ENCODE measurements around the gene ZFX.

ZFX gene

GRCh38 chrX:24166078-24166477 lies 16.5 kb downstream of the ZFX start:
- TF ChIP-seq, protein P1, sequence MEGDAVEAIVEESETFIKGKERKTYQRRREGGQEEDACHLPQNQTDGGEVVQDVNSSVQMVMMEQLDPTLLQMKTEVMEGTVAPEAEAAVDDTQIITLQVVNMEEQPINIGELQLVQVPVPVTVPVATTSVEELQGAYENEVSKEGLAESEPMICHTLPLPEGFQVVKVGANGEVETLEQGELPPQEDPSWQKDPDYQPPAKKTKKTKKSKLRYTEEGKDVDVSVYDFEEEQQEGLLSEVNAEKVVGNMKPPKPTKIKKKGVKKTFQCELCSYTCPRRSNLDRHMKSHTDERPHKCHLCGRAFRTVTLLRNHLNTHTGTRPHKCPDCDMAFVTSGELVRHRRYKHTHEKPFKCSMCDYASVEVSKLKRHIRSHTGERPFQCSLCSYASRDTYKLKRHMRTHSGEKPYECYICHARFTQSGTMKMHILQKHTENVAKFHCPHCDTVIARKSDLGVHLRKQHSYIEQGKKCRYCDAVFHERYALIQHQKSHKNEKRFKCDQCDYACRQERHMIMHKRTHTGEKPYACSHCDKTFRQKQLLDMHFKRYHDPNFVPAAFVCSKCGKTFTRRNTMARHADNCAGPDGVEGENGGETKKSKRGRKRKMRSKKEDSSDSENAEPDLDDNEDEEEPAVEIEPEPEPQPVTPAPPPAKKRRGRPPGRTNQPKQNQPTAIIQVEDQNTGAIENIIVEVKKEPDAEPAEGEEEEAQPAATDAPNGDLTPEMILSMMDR (IDR thresholded peaks at IDR 0.05; ENCODE audit: insufficient read depth, missing control alignments) = no peak
- DNase-seq (ENCODE audit: insufficient read length, low spot score) (no peak), FAIRE-seq (no peak)

DNA sequence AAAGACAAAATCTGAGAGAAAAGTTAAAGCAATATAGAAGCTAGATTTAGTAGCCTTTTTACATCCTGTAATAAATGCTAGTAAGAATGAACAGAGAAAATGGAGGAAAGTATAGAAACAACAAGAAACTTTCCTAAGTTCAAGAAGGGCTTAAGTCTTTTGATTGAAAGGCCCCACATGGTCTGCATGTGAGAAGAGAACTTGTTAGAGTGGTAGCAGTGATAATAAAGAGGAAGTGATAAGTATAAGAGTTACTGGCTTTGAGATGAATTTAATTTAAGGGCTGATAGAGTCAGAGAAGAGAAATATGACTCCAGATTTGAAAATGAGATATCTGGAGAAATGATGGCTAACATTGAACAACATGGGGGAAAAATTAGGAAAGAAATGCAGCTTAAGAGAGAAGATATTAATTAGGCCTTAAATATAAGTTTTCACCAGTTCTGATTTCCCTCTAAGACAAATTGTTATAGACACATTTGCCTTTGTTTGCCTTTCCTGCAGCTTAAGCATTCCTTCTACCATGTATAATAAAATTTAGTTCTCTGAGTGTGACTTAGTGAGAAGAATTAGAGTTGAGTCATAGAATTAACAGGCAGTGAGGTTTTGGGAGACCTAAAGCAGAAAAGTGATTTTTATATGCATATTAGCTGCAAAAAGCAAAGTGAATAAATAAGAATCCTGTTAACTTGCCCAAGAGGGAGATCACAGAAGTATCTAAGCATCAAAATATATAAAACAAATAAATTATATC lies 18.4 kb downstream of the ZFX start:
- TF ChIP-seq, protein P1 (IDR thresholded peaks at IDR 0.05; ENCODE audit: insufficient read depth, missing control alignments) = no peak
- DNase-seq (ENCODE audit: insufficient read length, low spot score) (no peak), FAIRE-seq (no peak)

DNA sequence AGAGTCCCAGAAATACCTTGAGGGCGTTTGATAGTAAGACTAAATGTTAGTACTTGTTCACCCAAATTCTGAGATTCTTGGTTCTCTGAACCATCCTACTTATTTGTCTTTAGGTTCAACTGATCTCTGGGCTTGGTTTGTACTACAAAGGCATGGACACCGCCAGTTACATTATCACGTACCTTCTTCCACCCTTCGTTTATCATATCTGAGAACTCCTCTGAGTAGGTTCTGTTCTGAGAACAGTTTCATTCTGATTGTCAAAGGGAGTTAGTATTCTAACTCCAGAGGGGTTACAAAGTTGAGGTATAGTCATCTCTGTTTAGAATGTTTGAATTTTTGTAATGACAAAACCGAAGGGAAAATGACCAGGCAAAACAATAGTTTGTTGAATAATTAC lies 19.3 kb downstream of the ZFX start:
- DNase-seq (ENCODE audit: insufficient read length, low spot score) (no peak), FAIRE-seq (no peak)
- TF ChIP-seq, protein P1 (IDR thresholded peaks at IDR 0.05; ENCODE audit: insufficient read depth, missing control alignments) = no peak

DNA sequence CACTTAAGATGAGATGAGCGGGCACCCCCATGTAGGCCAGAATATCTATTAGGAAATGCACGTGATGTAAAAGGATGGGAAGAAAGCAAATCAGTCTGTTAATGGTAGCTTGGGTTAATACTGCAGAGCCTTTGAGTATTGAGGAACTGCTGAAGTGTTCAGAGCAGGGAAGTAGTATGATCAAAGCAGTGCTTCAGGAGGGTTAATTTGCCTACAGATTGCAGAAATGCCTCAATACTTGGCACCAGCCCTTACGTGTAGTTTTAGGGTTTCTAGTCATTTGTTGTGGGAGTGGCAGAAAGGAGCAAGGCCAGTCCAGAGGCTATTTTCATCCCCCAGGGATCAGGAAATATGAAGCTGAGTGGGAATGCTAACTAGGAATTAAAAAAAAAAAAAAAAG lies 19.7 kb downstream of the ZFX start:
- no peak for DNase-seq (ENCODE audit: insufficient read length, low spot score)
- TF ChIP-seq, protein P1 (IDR thresholded peaks at IDR 0.05; ENCODE audit: insufficient read depth, missing control alignments) = no peak
- no peak for FAIRE-seq

DNA sequence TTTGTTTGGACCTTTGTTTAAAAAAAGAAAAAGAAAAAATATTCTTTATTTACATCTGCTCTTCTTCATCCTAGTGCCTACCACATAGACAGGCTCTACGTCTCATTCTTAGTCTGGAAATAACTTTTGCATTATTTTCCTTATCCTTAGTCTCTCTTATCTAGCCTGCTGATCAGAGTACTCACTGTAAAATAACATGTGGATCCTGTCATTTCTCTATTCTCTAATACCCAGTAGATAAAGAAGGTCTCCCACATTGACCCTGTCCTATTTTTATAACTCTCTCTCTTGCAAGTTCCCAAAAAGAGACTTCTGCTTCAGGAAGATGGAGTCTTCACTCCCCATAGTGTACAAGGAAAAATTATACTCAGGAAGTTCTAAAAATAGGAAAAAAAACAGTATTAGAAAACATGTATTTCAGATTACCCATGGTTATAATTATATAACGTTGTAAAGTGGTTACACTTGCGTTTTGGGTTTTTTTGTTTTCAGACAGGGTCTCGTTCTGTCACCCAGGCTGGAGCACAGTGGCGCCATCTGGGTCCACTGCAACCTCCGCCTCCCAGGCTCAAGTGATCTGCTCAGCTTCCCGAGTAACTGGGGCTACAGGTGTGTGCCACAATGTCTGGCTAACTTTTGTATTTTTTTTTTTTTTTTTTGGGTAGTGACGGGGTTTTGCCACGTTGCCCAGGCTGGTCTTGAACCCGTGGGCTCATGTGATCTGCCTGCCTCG lies 23.8 kb downstream of the ZFX start:
- no peak for DNase-seq (ENCODE audit: insufficient read length, low spot score)
- TF ChIP-seq, protein P1 (IDR thresholded peaks at IDR 0.05; ENCODE audit: insufficient read depth, missing control alignments) = no peak
- no peak for FAIRE-seq

- no peak for FAIRE-seq
- DNase-seq (ENCODE audit: insufficient read length, low spot score) = no peak
- TF ChIP-seq, protein P1 (IDR thresholded peaks at IDR 0.05; ENCODE audit: insufficient read depth, missing control alignments) = no peak
These were observed 25.7 kb downstream of the ZFX start for GRCh38 chrX:24175276-24175675.

- DNase-seq (ENCODE audit: insufficient read length, low spot score) (no peak), FAIRE-seq (no peak)
These were observed 28.9 kb downstream of the ZFX start for GRCh38 chrX:24178441-24178840.

More at GRCh38 chrX:24178441-24178840, 28.9 kb downstream of the ZFX start:
- TF ChIP-seq, protein P1 (IDR thresholded peaks at IDR 0.05; ENCODE audit: insufficient read depth, missing control alignments) = no peak

Measured in D721Med (cell line).